HepG2 (cell line): ENCODE data around the gene ADGRG6. TPM values are rescaled to one million over a fixed set of nuclear protein-coding genes. Genes with fewer than 3 reads are reported as not detected.

Experiments
- ARNT2 ChIP-seq: sonication (generic); formaldehyde crosslinking; IDR thresholded peaks from 2 replicates; pipeline ENCODE4 v1.8.0; 2022; ENCODE audit warnings: mild to moderate bottlenecking, low read depth, missing genetic modification reagents, moderate library complexity
- CERS6 ChIP-seq: sonication (generic); formaldehyde crosslinking; IDR thresholded peaks from 2 replicates; pipeline ENCODE4 v1.5.0; 2020; ENCODE audit warnings: missing genetic modification reagents
- ETV5 ChIP-seq: IDR thresholded peaks from 2 replicates; pipeline ENCODE4 v1.6.1; 2018; ENCODE audit warnings: missing biosample characterization, missing genetic modification reagents, inconsistent platforms, borderline replicate concordance
- HES4 ChIP-seq: sonication (generic); formaldehyde crosslinking; IDR thresholded peaks from 2 replicates; pipeline ENCODE4 v1.9.0; 2021; ENCODE audit warnings: mild to moderate bottlenecking, missing genetic modification reagents, borderline replicate concordance
- HNF4A ChIP-seq: sonication (generic); formaldehyde crosslinking; IDR thresholded peaks from 2 replicates; pipeline ENCODE4 v1.4.0; 2020; ENCODE audit warnings: missing genetic modification reagents
- MAFK ChIP-seq, 2 experiments: IDR thresholded peaks in 1 of 2; conservative IDR thresholded peaks in 1 of 2; 2 replicates each; pipeline ENCODE4 v1.6.1; 2011; ENCODE audit warnings: improper control_type of control experiment in 2 of 2, low read length in 2 of 2
- MED1 ChIP-seq: sonication (generic); formaldehyde crosslinking; IDR thresholded peaks from 2 replicates; pipeline ENCODE4 v1.4.0; 2020; ENCODE audit warnings: missing genetic modification reagents
- MEF2D ChIP-seq: sonication (generic); formaldehyde crosslinking; IDR thresholded peaks from 2 replicates; pipeline ENCODE4 v1.5.1; 2020; ENCODE audit warnings: mild to moderate bottlenecking, missing genetic modification reagents
- NCOA2 ChIP-seq: sonication (generic); formaldehyde crosslinking; IDR thresholded peaks from 2 replicates; pipeline ENCODE4 v1.8.0; 2022; ENCODE audit warnings: inconsistent platforms
- NR2C2 ChIP-seq: sonication (generic); formaldehyde crosslinking; IDR thresholded peaks from 2 replicates; pipeline ENCODE4 v1.4.0; 2020; ENCODE audit warnings: missing genetic modification reagents, mild to moderate bottlenecking, moderate library complexity, borderline replicate concordance
- NR2F6 ChIP-seq, 2 experiments: IDR thresholded peaks; 2 replicates each; pipeline ENCODE4 v1.6.1; 2016; ENCODE audit warnings: antibody characterized with exemption in 1 of 2, mild to moderate bottlenecking in 1 of 2
- PHF21A ChIP-seq: sonication (generic); formaldehyde crosslinking; IDR thresholded peaks from 2 replicates; pipeline ENCODE4 v1.5.0; 2020; ENCODE audit warnings: mild to moderate bottlenecking, missing genetic modification reagents
- PRDM4 ChIP-seq: sonication (generic); formaldehyde crosslinking; IDR thresholded peaks from 2 replicates; pipeline ENCODE4 v1.9.0; 2021; ENCODE audit warnings: missing genetic modification reagents, borderline replicate concordance
- RFX3 ChIP-seq: IDR thresholded peaks from 2 replicates; pipeline ENCODE4 v1.6.1; 2016; ENCODE audit warnings: missing biosample characterization, missing genetic modification reagents
- RXRB ChIP-seq: IDR thresholded peaks from 2 replicates; pipeline ENCODE4 v1.6.1; 2016; ENCODE audit warnings: borderline replicate concordance, missing genetic modification reagents, missing compliant biosample characterization
- SKIL ChIP-seq: sonication (generic); formaldehyde crosslinking; IDR thresholded peaks from 2 replicates; pipeline ENCODE4 v1.8.0; 2022; ENCODE audit warnings: missing genetic modification reagents, mild to moderate bottlenecking, moderate library complexity, borderline replicate concordance
- THRA ChIP-seq: sonication (generic); formaldehyde crosslinking; IDR thresholded peaks from 2 replicates; pipeline ENCODE4 v1.4.0; 2020; ENCODE audit warnings: missing genetic modification reagents, borderline replicate concordance
- ZBTB49 ChIP-seq: sonication (generic); formaldehyde crosslinking; IDR thresholded peaks from 2 replicates; pipeline ENCODE4 v1.4.0; 2020; ENCODE audit warnings: missing genetic modification reagents, borderline replicate concordance
- ZFP41 ChIP-seq: sonication (generic); formaldehyde crosslinking; IDR thresholded peaks from 2 replicates; pipeline ENCODE4 v1.4.0; 2020; ENCODE audit warnings: mild to moderate bottlenecking, missing genetic modification reagents, borderline replicate concordance
- ZMYM2 ChIP-seq: sonication (generic); formaldehyde crosslinking; IDR thresholded peaks from 2 replicates; pipeline ENCODE4 v1.8.0; 2022; ENCODE audit warnings: mild to moderate bottlenecking, missing genetic modification reagents
- ZNF335 ChIP-seq: sonication (generic); formaldehyde crosslinking; IDR thresholded peaks from 2 replicates; pipeline ENCODE4 v1.4.0; 2020; ENCODE audit warnings: missing genetic modification reagents
- polyA plus RNA-seq, 8 experiments: library from polyadenylated mRNA; depleted of rRNA in 3 of 8; stranded (reverse) in 7 of 8; unstranded in 1 of 8; fragments of >200 nt; fragmentation: Illumina TruSeq in 4 of 8; extraction: Trizol in 4 of 8; gene quantifications; 2 replicates each; pipeline versions ENCODE4 v1.2.1 to v1.2.3, GENCODE V29; 2011 to 2016; ENCODE audit warnings: low read depth in 4 of 8, missing spikeins in 1 of 8, mixed read lengths in 1 of 8; ENCODE audit not compliant: insufficient read depth in 1 of 8
- total RNA-seq, 5 experiments: library from RNA; depleted of rRNA; stranded (reverse); fragments of >200 nt; fragmentation: Illumina TruSeq; extraction: Trizol; gene quantifications; 2 replicates each; pipeline ENCODE4 v1.2.3, GENCODE V29; 2016; ENCODE audit warnings: low read depth in 1 of 5

ADGRG6 gene
- total and polyA plus RNA-seq, 2 of the 13 experiments (the other 11 are each of a cell fraction or from before 2014, with no cell fraction given): 129 to 249 TPM

GRCh38 chr6:142280265-142280664, 21.5 kb upstream of the ADGRG6 start (continued):
- TF ChIP-seq SKIL (CRISPR knock-in tag): no peak
- TF ChIP-seq ZBTB49: no peak
- TF ChIP-seq HES4: no peak
- peak; percentile 52 for TF ChIP-seq MED1 (CRISPR knock-in tag)
- no peak for TF ChIP-seq MEF2D (CRISPR knock-in tag)
- TF ChIP-seq NR2C2: peak; percentile 74; the same call in 1 of the 2 replicates
- no peak for TF ChIP-seq ZNF335 (CRISPR knock-in tag)
- TF ChIP-seq RXRB (CRISPR knock-in tag): peak; percentile 59; the same call in 1 of the 2 replicates
- TF ChIP-seq ETV5: peak; percentile 70; the same call in 1 of the 2 replicates
- no peak for TF ChIP-seq MAFK (conservative IDR thresholded peaks at IDR 0.05 in 1 of 2, IDR thresholded peaks at IDR 0.05 in 1 of 2; ENCODE audit: low read length in 2 of 2)
- no peak for TF ChIP-seq CERS6
- TF ChIP-seq HNF4A (CRISPR knock-in tag): peak; percentile 29
- 0 out of 2 replicates have a peak, but pooled peaks have one; percentile 20 for TF ChIP-seq NCOA2 (CRISPR knock-in tag)
- TF ChIP-seq PRDM4 (CRISPR knock-in tag): no peak
- peak; percentile 36 for TF ChIP-seq NR2F6 (IDR thresholded peaks at IDR 0.05)
- peak; percentile 60 for TF ChIP-seq NR2F6 (CRISPR knock-in tag; IDR thresholded peaks at IDR 0.05)
- TF ChIP-seq ARNT2: no peak
- no peak for TF ChIP-seq RFX3 (CRISPR knock-in tag)
- peak; percentile 51; the same call in 1 of the 2 replicates for TF ChIP-seq THRA (CRISPR knock-in tag)
- 0 out of 2 replicates have a peak, but pooled peaks have one; percentile 21 for TF ChIP-seq ZMYM2 (CRISPR knock-in tag)
- no peak for TF ChIP-seq ZFP41
- peak; percentile 26; the same call in 1 of the 2 replicates for TF ChIP-seq PHF21A (CRISPR knock-in tag)
